Common myeloid progenitor, CD34-positive (primary cell): ENCODE results near the gene TTYH3.

Experiments used
- CTCF ChIA-PET: fragments of 350-600 bp; sonication (Branson Sonifier 250); formaldehyde crosslinking; loops from one replicate; lab custom pipeline; 2021; ENCODE audit warnings: antibody characterized with exemption; lab: Charles Lee
- POLR2A ChIA-PET: fragments of 350-600 bp; sonication (Branson Sonifier 250); formaldehyde crosslinking; loops from one replicate; lab custom pipeline; 2021; ENCODE audit warnings: antibody characterized with exemption; lab: Charles Lee
- DNase-seq, 3 donors: peaks; one replicate each; pipeline versions ENCODE4 v3.0.0 to v3.0.0-alpha.2; 2013
- H3K27ac ChIP-seq, 2 experiments: 1 replicate in 1 of 2; 2 replicates in 1 of 2; pipeline ENCODE4 v1.7.0; 2013; ENCODE audit warnings: inconsistent platforms in 2 of 2, low read length in 2 of 2, mild to moderate bottlenecking in 2 of 2, low read depth in 1 of 2, moderate library complexity in 1 of 2; ENCODE audit not compliant: severe bottlenecking in 2 of 2, insufficient read depth in 1 of 2, poor library complexity in 1 of 2
- H3K27me3 ChIP-seq, 5 experiments: replicated peaks in 2 of 5; 1 replicate in 3 of 5; 2 replicates in 2 of 5; pipeline versions ENCODE4 v1.6.1 to v1.7.0; 2013; ENCODE audit warnings: low read length in 4 of 5, mild to moderate bottlenecking in 2 of 5, moderate library complexity in 2 of 5, inconsistent platforms in 1 of 5; ENCODE audit not compliant: insufficient read depth in 5 of 5, control insufficient read depth in 4 of 5
- H3K36me3 ChIP-seq, 4 experiments: 1 replicate in 2 of 4; 2 replicates in 2 of 4; pipeline versions ENCODE4 v1.6.1 to v1.7.0; 2013; ENCODE audit warnings: low read length in 3 of 4, control low read depth in 1 of 4, mild to moderate bottlenecking in 1 of 4; ENCODE audit not compliant: control insufficient read depth in 4 of 4, insufficient read depth in 4 of 4
- H3K4me1 ChIP-seq, 4 experiments: 1 replicate in 3 of 4; 2 replicates in 1 of 4; pipeline versions ENCODE4 v1.6.1 to v1.7.1; 2013; ENCODE audit warnings: low read length in 3 of 4, mild to moderate bottlenecking in 3 of 4, control low read depth in 1 of 4, inconsistent platforms in 1 of 4, moderate library complexity in 1 of 4; ENCODE audit not compliant: control insufficient read depth in 4 of 4, insufficient read depth in 4 of 4; ENCODE audit errors: control extremely low read depth in 1 of 4
- H3K4me3 ChIP-seq, 7 experiments: 1 replicate in 4 of 7; 2 replicates in 3 of 7; pipeline versions ENCODE4 v1.5.1 to v1.7.0; 2013; ENCODE audit warnings: mild to moderate bottlenecking in 7 of 7, low read length in 6 of 7, moderate library complexity in 6 of 7, inconsistent platforms in 2 of 7, low read depth in 2 of 7, control low read depth in 1 of 7; ENCODE audit not compliant: insufficient read depth in 4 of 7, control insufficient read depth in 1 of 7; ENCODE audit errors: extremely low read depth in 1 of 7
- H3K9me3 ChIP-seq, 5 experiments: 1 replicate in 4 of 5; 2 replicates in 1 of 5; pipeline versions ENCODE4 v1.6.1 to v1.7.1; 2013; ENCODE audit warnings: low read length in 4 of 5, mild to moderate bottlenecking in 2 of 5, inconsistent platforms in 1 of 5, low read depth in 1 of 5, moderate library complexity in 1 of 5; ENCODE audit not compliant: control insufficient read depth in 4 of 5, insufficient read depth in 2 of 5; ENCODE audit errors: control extremely low read depth in 1 of 5
- WGBS: methylation state at CpG from one replicate; pipeline ENCODE4 v1.1.5; 2013; ENCODE audit not compliant: insufficient coverage; 5-methylcytosine and 5-hydroxymethylcytosine counted together

The TTYH3 gene

DNA sequence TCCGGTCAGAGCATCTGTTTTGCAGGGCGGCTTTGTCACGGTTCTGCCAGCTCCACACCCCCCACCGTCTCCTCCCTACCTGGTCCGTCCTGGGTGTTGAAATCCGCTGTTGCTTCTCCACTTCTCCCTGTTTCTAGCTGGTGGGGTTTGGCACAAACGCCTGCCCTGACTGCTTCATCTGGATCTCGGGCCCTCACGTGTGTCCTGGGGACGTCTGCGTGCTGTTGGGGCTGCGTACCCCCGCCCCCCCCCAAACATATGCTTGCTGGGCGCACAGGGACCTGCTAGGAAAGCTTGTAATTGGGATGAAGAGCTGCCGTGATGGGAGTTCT lies 67.5 kb downstream of the TTYH3 start:
- Histone ChIP-seq H3K36me3 (no peaks in the 10 kb centered on the region), H3K27me3 (no peaks in the 10 kb centered on the region), H3K4me3 (peak overlapping the region in 3 of 7 experiments; percentile 14 to 42 (median 25)), H3K9me3 (no peaks in the 10 kb centered on the region), H3K4me1 (peaks cover 0 to 54% (median 30%) of the 10 kb centered on the region in 4 experiments), H3K27ac (peak overlapping the region; percentile 77 to 86)
- ChIA-PET CTCF (interaction anchor here (0.9 to 7.2 kb wide), 18 partner anchors 9 to 109 kb away, joined by 3 to 106 read pairs (median 4); no protein-coding TSS in a partner anchor), POLR2A (interaction anchor here (0.6 to 2.3 kb wide), 12 partner anchors 9 to 188 kb away, joined by 3 to 21 read pairs (median 5); partner anchors contain the start of gene AMZ1)
- DNase-seq: no peak
- WGBS: 22% methylated on average over 13 of the region's 15 CpGs

DNA sequence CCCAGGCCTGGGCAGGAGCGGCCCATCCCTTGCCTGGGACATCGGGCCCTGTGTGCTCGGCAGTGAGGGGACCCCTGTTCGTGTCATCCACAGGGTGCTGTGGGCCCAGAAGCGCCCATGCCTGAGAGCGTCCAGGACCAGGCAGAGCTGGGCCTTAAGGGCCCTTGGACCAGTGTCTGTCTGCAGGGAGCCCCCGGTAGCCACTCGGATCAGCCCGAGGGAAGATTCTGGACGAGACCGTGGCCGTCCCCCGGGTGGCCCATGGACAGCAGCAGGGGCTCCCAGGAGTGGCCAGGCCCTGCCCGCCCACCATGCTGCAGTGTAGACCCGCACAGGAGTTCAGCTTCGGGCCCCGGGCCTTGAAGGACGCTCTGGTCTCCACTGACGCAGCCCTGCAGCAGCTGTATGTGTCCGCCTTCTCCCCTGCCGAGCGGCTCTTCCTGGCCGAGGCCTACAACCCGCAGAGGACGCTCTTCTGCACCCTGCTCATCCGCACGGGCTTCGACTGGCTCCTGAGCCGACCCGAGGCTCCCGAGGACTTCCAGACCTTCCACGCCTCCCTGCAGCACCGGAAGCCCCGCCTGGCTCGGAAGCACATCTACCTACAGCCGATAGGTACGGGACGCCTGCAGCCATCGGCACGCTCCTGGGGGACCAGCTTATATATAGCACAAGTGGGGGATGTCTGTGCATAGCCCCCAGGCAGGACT lies 68.5 kb downstream of the TTYH3 start:
- no peaks in the 10 kb centered on the region for H3K36me3 ChIP-seq
- ChIA-PET POLR2A (interaction anchor here (0.6 to 2.3 kb wide), 3 partner anchors 10 to 148 kb away, joined by 3 to 21 read pairs (median 15); no protein-coding TSS in a partner anchor), CTCF (interaction anchor here (1.0 to 7.2 kb wide), 11 partner anchors 10 to 107 kb away, joined by 3 to 106 read pairs (median 7); no protein-coding TSS in a partner anchor)
- peak overlapping the region in 1 of 7 experiments; percentile 13 for H3K4me3 ChIP-seq
- H3K4me1 ChIP-seq: peaks cover 0 to 54% (median 30%) of the 10 kb centered on the region in 4 experiments
- no peak overlapping the region for H3K27ac ChIP-seq
- H3K27me3 ChIP-seq: no peaks in the 10 kb centered on the region
- WGBS: 98% methylated on average over 40 of the region's 40 CpGs
- DNase-seq: no peak
- no peaks in the 10 kb centered on the region for H3K9me3 ChIP-seq

DNA sequence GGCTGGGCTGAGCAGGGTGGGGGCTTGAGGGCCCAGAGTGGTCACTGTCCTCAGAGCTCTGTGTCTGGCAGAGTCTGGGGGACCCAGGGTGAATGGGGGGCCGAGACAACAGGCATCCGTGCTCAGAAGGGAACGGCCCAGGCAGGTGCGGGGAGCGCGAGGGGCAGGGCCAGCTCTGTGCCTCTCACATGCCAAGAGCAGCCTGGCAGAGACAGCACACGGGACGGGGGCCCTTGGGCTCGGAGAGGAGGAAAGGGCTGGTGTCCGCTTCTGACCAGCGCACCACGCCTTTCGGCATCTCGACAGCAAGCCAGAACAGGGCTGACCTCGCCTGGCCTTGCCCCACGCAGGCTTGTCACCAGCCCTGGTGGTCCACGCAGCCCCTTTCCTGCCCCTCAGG lies 69.6 kb downstream of the TTYH3 start:
- no peak overlapping the region for H3K27ac ChIP-seq
- peaks cover 0 to 54% (median 30%) of the 10 kb centered on the region in 4 experiments for H3K4me1 ChIP-seq
- CTCF ChIA-PET: interaction anchor here (1.0 to 7.2 kb wide), 6 partner anchors 10 to 106 kb away, joined by 3 to 106 read pairs (median 6); no protein-coding TSS in a partner anchor
- DNase-seq: no peak
- no peak overlapping the region for H3K4me3 ChIP-seq
- POLR2A ChIA-PET: no interaction called here
- no peaks in the 10 kb centered on the region for H3K9me3 ChIP-seq
- H3K36me3 ChIP-seq: no peaks in the 10 kb centered on the region
- no peaks in the 10 kb centered on the region for H3K27me3 ChIP-seq
- 97% methylated on average over 17 of the region's 17 CpGs for WGBS

DNA sequence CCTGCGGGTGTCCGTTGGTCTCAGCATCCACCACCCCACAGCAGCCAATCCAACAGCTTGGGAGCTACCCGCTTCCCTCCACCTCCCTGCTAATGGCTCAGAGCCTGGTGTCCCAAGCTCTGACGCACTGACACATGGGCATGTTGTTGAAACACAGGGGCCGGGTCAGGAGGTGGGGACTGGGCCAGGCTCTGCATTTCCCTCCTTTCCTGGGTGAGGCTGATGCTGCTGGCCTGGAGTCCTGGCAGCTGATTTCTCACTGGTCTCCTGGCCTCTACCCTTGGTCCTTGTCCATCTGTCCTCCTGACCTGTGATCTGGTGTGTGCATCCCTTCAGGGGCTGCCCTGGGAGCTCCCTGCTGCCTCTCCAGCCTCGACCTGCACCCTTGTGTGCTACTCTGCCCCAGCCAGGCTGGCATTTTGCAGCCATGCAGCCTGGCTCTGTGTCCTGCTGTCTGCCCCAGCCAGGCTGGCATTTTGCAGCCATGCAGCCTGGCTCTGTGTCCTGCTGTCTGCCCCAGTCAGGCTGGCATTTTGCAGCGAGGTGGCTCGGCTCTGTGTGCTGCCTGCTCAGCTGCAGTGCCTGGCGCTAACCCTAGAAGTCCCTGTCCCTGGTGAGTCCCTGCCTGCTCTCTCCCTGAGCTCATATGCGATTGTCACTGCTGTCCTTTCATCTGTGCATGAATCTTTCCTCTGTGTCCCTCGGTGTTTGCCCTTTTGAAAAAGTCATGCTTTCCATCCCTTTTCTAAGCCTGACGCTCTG lies 70.2 kb downstream of the TTYH3 start:
- CTCF ChIA-PET: interaction anchor here (1.0 to 7.2 kb wide), 7 partner anchors 9 to 106 kb away, joined by 3 to 106 read pairs (median 3); no protein-coding TSS in a partner anchor
- H3K4me1 ChIP-seq: peaks cover 0 to 50% (median 30%) of the 10 kb centered on the region in 4 experiments
- peaks cover 0 to 3% (median 0%) of the 10 kb centered on the region in 4 experiments for H3K36me3 ChIP-seq
- WGBS: 96% methylated on average over 10 of the region's 12 CpGs
- no peak overlapping the region for H3K4me3 ChIP-seq
- no peaks in the 10 kb centered on the region for H3K27me3 ChIP-seq
- H3K27ac ChIP-seq: no peak overlapping the region
- H3K9me3 ChIP-seq: no peaks in the 10 kb centered on the region
- no peak for DNase-seq
- POLR2A ChIA-PET: no interaction called here

DNA sequence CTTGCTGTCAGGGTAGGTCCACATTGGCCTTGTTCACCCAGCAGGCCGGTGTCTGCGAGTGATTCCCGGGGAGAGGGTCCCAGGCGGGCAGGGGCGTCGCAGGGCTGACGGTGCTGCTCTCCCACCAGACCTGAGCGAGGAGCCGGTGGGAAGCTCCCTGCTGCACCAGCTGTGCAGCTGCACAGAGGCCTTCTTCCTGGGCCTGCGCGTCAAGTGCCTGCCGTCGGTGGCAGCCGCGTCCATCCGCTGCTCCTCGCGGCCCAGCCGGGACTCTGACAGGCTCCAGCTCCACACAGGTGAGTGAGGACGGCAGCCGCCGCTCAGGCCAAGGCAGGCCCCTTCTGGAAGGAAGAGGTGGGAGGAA lies 70.8 kb downstream of the TTYH3 start:
- POLR2A ChIA-PET: no interaction called here
- 97% methylated on average over 22 of the region's 22 CpGs for WGBS
- no peaks in the 10 kb centered on the region for H3K27me3 ChIP-seq

DNA sequence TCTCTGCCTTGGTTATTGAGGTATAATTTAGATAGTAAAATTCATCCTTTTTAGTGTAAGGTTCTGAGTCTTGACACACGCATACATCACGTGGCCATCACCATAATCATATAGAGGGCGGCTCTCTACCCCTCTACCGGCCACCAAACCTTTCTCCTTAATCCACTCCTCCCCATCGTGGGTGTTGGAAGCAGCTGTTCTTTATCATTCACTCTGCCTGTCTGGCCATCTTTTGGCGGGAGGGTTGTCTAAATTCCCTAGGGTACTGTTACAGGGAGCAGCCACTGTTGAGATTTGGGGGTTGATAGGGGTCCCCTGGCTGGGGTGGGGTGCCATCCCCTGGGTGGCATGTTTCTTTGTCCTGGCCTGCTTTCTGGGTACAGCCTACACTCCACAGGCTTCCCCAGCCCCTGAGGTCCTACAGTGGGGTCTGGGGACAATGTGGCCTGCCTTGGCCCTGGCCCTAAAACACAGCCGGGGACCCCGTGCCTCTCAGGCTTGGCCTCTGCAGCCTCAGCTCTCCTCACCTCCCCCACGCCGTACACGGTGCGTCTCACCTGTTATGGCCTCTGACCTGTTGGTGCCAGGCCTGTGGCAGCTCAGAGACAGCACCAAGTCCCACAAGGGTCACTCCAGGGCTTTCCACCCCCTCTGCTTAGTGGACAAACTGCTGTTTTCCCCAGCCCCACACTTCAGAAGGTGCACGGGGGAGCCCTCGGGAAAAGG lies 73.7 kb downstream of the TTYH3 start:
- 93% methylated on average over 10 of the region's 14 CpGs for WGBS
- ChIA-PET POLR2A (interaction anchor here (0.9 kb wide), 1 partner anchor 14 kb away, joined by 3 read pairs; no protein-coding TSS in a partner anchor), CTCF (interaction anchor here (1.0 to 15.0 kb wide), 12 partner anchors 11 to 237 kb away, joined by 3 to 307 read pairs (median 5); no protein-coding TSS in a partner anchor)

More for the DNA sequence above, 70.8 kb downstream of the TTYH3 start:
- CTCF ChIA-PET: interaction anchor here (1.0 to 7.2 kb wide), 5 partner anchors 8 to 49 kb away, joined by 3 to 106 read pairs (median 3); no protein-coding TSS in a partner anchor
- Histone ChIP-seq H3K36me3 (peaks cover 0 to 3% (median 0%) of the 10 kb centered on the region in 4 experiments), H3K4me1 (peaks cover 0 to 50% (median 29%) of the 10 kb centered on the region in 4 experiments), H3K9me3 (no peaks in the 10 kb centered on the region), H3K4me3 (no peak overlapping the region), H3K27ac (no peak overlapping the region)
- DNase-seq: no peak

More for the DNA sequence above, 73.7 kb downstream of the TTYH3 start:
- H3K4me1 ChIP-seq: peaks cover 0 to 45% (median 22%) of the 10 kb centered on the region in 4 experiments
- no peaks in the 10 kb centered on the region for H3K9me3 ChIP-seq
- peaks cover 0 to 3% (median 0%) of the 10 kb centered on the region in 4 experiments for H3K36me3 ChIP-seq
- no peak for DNase-seq
- H3K27me3 ChIP-seq: no peaks in the 10 kb centered on the region
- no peak overlapping the region for H3K4me3 ChIP-seq
- H3K27ac ChIP-seq: no peak overlapping the region
